B cell (primary cell): ENCODE data around the gene NFYC. TPM values are rescaled to one million over a fixed set of nuclear protein-coding genes. Genes with fewer than 3 reads are reported as not detected.

ENCODE experiments used
- ATAC-seq: fragments of 200-7000 bp; cut with Tn5 transposase; one replicate; pipeline ENCODE4 v1.10.0; 2021; ENCODE audit warnings: low read depth, mild to moderate bottlenecking, moderate number of reproducible peaks, moderate library complexity
- CTCF ChIA-PET: fragments of 350-600 bp; sonication (Branson Sonifier 250); formaldehyde crosslinking; loops from one replicate; lab custom pipeline; 2021; ENCODE audit warnings: antibody characterized with exemption, inconsistent platforms; lab: Charles Lee
- POLR2A ChIA-PET: fragments of 350-600 bp; sonication (Branson Sonifier 250); formaldehyde crosslinking; loops from one replicate; lab custom pipeline; 2021; ENCODE audit warnings: antibody characterized with exemption; lab: Charles Lee
- DNase-seq: peaks from one replicate; pipeline ENCODE4 v3.0.0; 2013
- H2AFZ ChIP-seq: 2 replicates; pipeline ENCODE4 v1.6.1; 2012; ENCODE audit warnings: mild to moderate bottlenecking, low read depth, low read length; ENCODE audit not compliant: insufficient read depth, poor library complexity, severe bottlenecking
- H3K27ac ChIP-seq, 2 donors: 1 replicate in 1 of 2; 2 replicates in 1 of 2; pipeline ENCODE4 v1.5.1; 2012 to 2013; ENCODE audit warnings: low read length in 2 of 2, mild to moderate bottlenecking in 2 of 2, moderate library complexity in 1 of 2
- H3K27me3 ChIP-seq, 4 experiments: fragments of 200-600 bp in 1 of 4; sonication (generic) in 1 of 4; replicated peaks in 1 of 4; 1 replicate in 2 of 4; 2 replicates in 2 of 4; pipeline versions ENCODE4 v1.6.1 to v1.7.0; 2013 to 2016; ENCODE audit warnings: low read length in 3 of 4, mild to moderate bottlenecking in 2 of 4, mixed read lengths in 1 of 4, moderate library complexity in 1 of 4; ENCODE audit not compliant: insufficient read depth in 4 of 4, control insufficient read depth in 3 of 4; ENCODE audit errors: control extremely low read depth in 1 of 4
- H3K36me3 ChIP-seq, 2 experiments: replicated peaks in 1 of 2; 1 replicate in 1 of 2; 2 replicates in 1 of 2; pipeline versions ENCODE4 v1.6.1 to v1.7.1; 2013; ENCODE audit warnings: low read length in 1 of 2; ENCODE audit not compliant: insufficient read depth in 2 of 2, control insufficient read depth in 1 of 2; ENCODE audit errors: control extremely low read depth in 1 of 2, extremely low read depth in 1 of 2
- H3K4me1 ChIP-seq, 2 donors: fragments of 200-600 bp in 1 of 2; sonication (generic) in 1 of 2; 1 replicate in 1 of 2; 2 replicates in 1 of 2; pipeline versions ENCODE4 v1.5.1 to v1.6.1; 2013 to 2017; ENCODE audit warnings: low read length in 2 of 2; ENCODE audit not compliant: control insufficient read depth in 2 of 2, insufficient read depth in 2 of 2
- H3K4me2 ChIP-seq: replicated peaks from 2 replicates; pipeline ENCODE3; 2012; ENCODE audit warnings: mild to moderate bottlenecking, low read depth, low read length; ENCODE audit not compliant: poor library complexity, severe bottlenecking
- H3K4me3 ChIP-seq, 5 experiments: fragments of 200-600 bp in 1 of 5; sonication (generic) in 1 of 5; 1 replicate in 3 of 5; 2 replicates in 2 of 5; pipeline versions ENCODE4 v1.5.1 to v1.7.0; 2011 to 2016; ENCODE audit warnings: low read length in 4 of 5, mild to moderate bottlenecking in 4 of 5, low read depth in 2 of 5, control low read depth in 1 of 5, moderate library complexity in 1 of 5; ENCODE audit not compliant: insufficient read depth in 1 of 5; ENCODE audit errors: control extremely low read depth in 1 of 5, extremely low read depth in 1 of 5
- H3K79me2 ChIP-seq: fragments of 200-600 bp; sonication (generic); one replicate; pipeline ENCODE4 v1.6.0; 2016; ENCODE audit warnings: low read length; ENCODE audit not compliant: control insufficient read depth, insufficient read depth
- H3K9ac ChIP-seq: fragments of 200-600 bp; sonication (generic); 2 replicates; pipeline ENCODE4 v1.6.1; 2017; ENCODE audit warnings: mild to moderate bottlenecking, low read length, moderate library complexity
- H3K9me3 ChIP-seq, 3 donors: one replicate each; pipeline versions ENCODE4 v1.6.1 to v1.7.1; 2013; ENCODE audit warnings: low read length in 2 of 3; ENCODE audit not compliant: control insufficient read depth in 2 of 3, insufficient read depth in 1 of 3; ENCODE audit errors: control extremely low read depth in 1 of 3
- H4K20me1 ChIP-seq: 2 replicates; pipeline ENCODE4 v1.6.0; 2012; ENCODE audit warnings: mild to moderate bottlenecking, low read length; ENCODE audit not compliant: insufficient read depth, control insufficient read depth, poor library complexity, severe bottlenecking
- H3K27ac Mint-ChIP-seq: one replicate; pipeline ENCODE4 v1.8.0; 2021; ENCODE audit warnings: mixed read lengths
- H3K27me3 Mint-ChIP-seq: one replicate; pipeline ENCODE4 v1.8.0; 2021; ENCODE audit warnings: mixed read lengths
- H3K4me1 Mint-ChIP-seq: one replicate; pipeline ENCODE4 v1.8.0; 2021; ENCODE audit warnings: mixed read lengths
- H3K4me3 Mint-ChIP-seq: one replicate; pipeline ENCODE4 v1.8.0; 2021; ENCODE audit warnings: mixed read lengths
- H3K9me3 Mint-ChIP-seq: one replicate; pipeline ENCODE4 v1.8.0; 2022; ENCODE audit warnings: mixed read lengths; ENCODE audit not compliant: insufficient read depth
- EZH2 ChIP-seq: IDR thresholded peaks from 2 replicates; pipeline ENCODE4 v1.6.1; 2012; ENCODE audit warnings: borderline replicate concordance, low read depth, mild to moderate bottlenecking, moderate library complexity, low read length; ENCODE audit not compliant: insufficient read depth, poor library complexity, severe bottlenecking
- WGBS: methylation state at CpG from one replicate; pipeline ENCODE4 v1.1.5; 2013; ENCODE audit warnings: missing lambda C conversion rate; ENCODE audit not compliant: insufficient coverage; 5-methylcytosine and 5-hydroxymethylcytosine counted together
- intact Hi-C: fragments of 100-400 bp; cut with micrococcal nuclease; formaldehyde crosslinking; loops from one replicate; pipeline ENCODE4 v1.10.0; 2022
- polyA plus RNA-seq: library from polyadenylated mRNA; depleted of rRNA; stranded (reverse); fragments of >200 nt; gene quantifications from 2 replicates; pipeline ENCODE4 v1.2.3, GENCODE V29; 2012
- total RNA-seq, 2 donors: library from RNA; stranded (reverse); fragments of 120-200 nt in 1 of 2; gene quantifications; 1 replicate in 1 of 2; 2 replicates in 1 of 2; pipeline versions ENCODE4 v1.2.3 to v1.2.4, GENCODE V29; 2013 to 2022
- TF ChIP-seq, protein P1 (sequence below): fragments of 200-600 bp; IDR thresholded peaks from one replicate; pipeline ENCODE4 v1.8.0; 2022; ENCODE audit warnings: antibody characterized with exemption, mild to moderate bottlenecking

NFYC gene
- total and polyA plus RNA-seq, 2 donors (not counting 1 experiment from before 2014, with no cell fraction given), result 88.7 to 123 TPM

DNA sequence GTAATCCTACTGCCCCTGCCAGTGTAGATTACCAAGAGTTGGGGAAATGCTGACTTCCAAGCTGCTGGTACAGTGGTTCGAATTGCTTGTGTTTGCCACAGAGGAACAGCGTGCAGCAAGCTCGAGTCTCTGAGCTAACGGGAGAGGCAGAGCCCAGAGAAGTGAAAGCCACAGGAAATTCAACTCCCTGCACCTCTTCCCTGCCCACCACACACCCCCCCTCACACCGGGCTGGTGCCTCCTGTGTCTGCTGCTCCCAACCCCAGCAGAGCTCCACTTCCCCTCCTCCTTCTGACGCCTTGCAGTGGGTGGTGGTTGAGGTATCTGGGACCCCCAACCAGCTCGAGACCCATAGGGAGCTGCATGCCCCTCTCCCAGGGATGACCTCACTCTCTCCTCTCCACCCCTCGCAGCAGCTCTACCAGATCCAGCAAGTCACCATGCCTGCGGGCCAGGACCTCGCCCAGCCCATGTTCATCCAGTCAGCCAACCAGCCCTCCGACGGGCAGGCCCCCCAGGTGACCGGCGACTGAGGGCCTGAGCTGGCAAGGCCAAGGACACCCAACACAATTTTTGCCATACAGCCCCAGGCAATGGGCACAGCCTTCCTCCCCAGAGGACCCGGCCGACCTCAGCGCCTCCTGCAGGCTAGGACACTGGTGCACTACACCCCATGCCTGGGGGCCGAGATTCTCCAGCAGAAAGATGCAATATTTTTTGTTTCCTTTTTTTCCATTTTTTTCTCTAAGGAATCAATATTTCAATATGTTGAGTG, 79.0 kb downstream of the NFYC start:
- Mint-ChIP-seq H3K27ac (no peak overlapping the region), H3K4me1 (peaks cover 2% of the 10 kb centered on the region), H3K9me3 (no peaks in the 10 kb centered on the region), H3K27me3 (no peaks in the 10 kb centered on the region), H3K4me3 (no peak overlapping the region)
- ChIA-PET CTCF (interaction anchor here (1.4 to 9.7 kb wide), 2 partner anchors 80 to 160 kb away, joined by 4 to 193 read pairs; no protein-coding TSS in a partner anchor), POLR2A (no interaction called here)
- 78% methylated on average over 13 of the region's 18 CpGs for WGBS
- Histone ChIP-seq H3K79me2 (no peaks in the 10 kb centered on the region), H2AFZ (no peak overlapping the region), H3K27me3 (no peaks in the 10 kb centered on the region), H3K27ac (no peak overlapping the region), H3K9me3 (no peaks in the 10 kb centered on the region), H3K4me1 (no peaks in the 10 kb centered on the region), H3K9ac (no peak overlapping the region), H4K20me1 (peaks cover 10% of the 10 kb centered on the region), H3K4me3 (no peak overlapping the region), H3K4me2 (no peak overlapping the region), H3K36me3 (peaks cover 3 to 66% of the 10 kb centered on the region in 2 experiments)
- TF ChIP-seq EZH2, result no peak
- TF ChIP-seq, protein P1, sequence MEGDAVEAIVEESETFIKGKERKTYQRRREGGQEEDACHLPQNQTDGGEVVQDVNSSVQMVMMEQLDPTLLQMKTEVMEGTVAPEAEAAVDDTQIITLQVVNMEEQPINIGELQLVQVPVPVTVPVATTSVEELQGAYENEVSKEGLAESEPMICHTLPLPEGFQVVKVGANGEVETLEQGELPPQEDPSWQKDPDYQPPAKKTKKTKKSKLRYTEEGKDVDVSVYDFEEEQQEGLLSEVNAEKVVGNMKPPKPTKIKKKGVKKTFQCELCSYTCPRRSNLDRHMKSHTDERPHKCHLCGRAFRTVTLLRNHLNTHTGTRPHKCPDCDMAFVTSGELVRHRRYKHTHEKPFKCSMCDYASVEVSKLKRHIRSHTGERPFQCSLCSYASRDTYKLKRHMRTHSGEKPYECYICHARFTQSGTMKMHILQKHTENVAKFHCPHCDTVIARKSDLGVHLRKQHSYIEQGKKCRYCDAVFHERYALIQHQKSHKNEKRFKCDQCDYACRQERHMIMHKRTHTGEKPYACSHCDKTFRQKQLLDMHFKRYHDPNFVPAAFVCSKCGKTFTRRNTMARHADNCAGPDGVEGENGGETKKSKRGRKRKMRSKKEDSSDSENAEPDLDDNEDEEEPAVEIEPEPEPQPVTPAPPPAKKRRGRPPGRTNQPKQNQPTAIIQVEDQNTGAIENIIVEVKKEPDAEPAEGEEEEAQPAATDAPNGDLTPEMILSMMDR, result no peak
- no peak for ATAC-seq
- no peak for DNase-seq
- intact Hi-C loops, result loop anchor here (5.0 kb wide), 1 partner anchor 158 kb away; no protein-coding TSS in a partner anchor
